ENCODE data around the gene SLC25A26. TPM values are rescaled to one million over a fixed set of nuclear protein-coding genes. Genes with fewer than 3 reads are reported as not detected.

Gene SLC25A26
- total RNA-seq, 1 experiment from 2014 or later: 13.2 TPM

GRCh38 chr3:66241466-66241865, 20.7 kb downstream of the SLC25A26 start:
- intact Hi-C loops (cut with micrococcal nuclease; ENCODE audit: unreplicated experiment) (no loop called here), in situ Hi-C loops (cut with HindIII; ENCODE audit: low pct_unique_long_range_greater_than_20kb, low sequenced_read_pairs) (no loop called here)
- CTCF ChIA-PET: no interaction called here
- no peak for ATAC-seq
- Histone ChIP-seq H3K4me3 (ENCODE audit: low read depth in 2 of 2, low read length in 2 of 2) (no peak overlapping the region), H3K27me3 (ENCODE audit: control insufficient read depth, insufficient read depth, low read length) (no peaks in the 10 kb centered on the region), H3K36me3 (ENCODE audit: control insufficient read depth, insufficient read depth, low read length) (no peaks in the 10 kb centered on the region), H3K27ac (ENCODE audit: low read length) (no peak overlapping the region), H3K9me3 (ENCODE audit: control insufficient read depth, insufficient read depth, low read depth, low read length) (no peaks in the 10 kb centered on the region), H3K4me1 (ENCODE audit: control insufficient read depth, insufficient read depth, low read length) (no peaks in the 10 kb centered on the region)
- POLR2A ChIA-PET: interaction anchor here (0.6 kb wide), 1 partner anchor 451 kb away, joined by 3 read pairs; no protein-coding TSS in a partner anchor
- TF ChIP-seq TCF7L2 (IDR thresholded peaks at IDR 0.05; ENCODE audit: low read depth, low read length): no peak
- no peak for TF ChIP-seq POLR2AphosphoS5 (IDR thresholded peaks at IDR 0.05; ENCODE audit: low read depth, low read length)
- BruUV-seq (replicated peaks): no TSS peak
- no peak for DNase-seq (ENCODE audit: low read depth, low spot score)

GRCh38 chr3:66242788-66243464, 22.1 kb downstream of the SLC25A26 start:
- DNase-seq (ENCODE audit: low read depth, low spot score) (no peak), ATAC-seq (no peak)
- TF ChIP-seq TCF7L2 (IDR thresholded peaks at IDR 0.05; ENCODE audit: low read depth, low read length) (no peak), SIN3A (IDR thresholded peaks at IDR 0.05; ENCODE audit: borderline replicate concordance, insufficient read depth, low read depth, low read length) (no peak), REST (IDR thresholded peaks at IDR 0.05; ENCODE audit: insufficient read depth in 1 of 2, low read depth in 2 of 2, low read length in 1 of 2) (no peak), CTCF (IDR thresholded peaks at IDR 0.05) (no peak), POLR2AphosphoS5 (IDR thresholded peaks at IDR 0.05; ENCODE audit: low read depth, low read length) (no peak)
- Histone ChIP-seq H3K4me1 (ENCODE audit: control insufficient read depth, insufficient read depth, low read length) (no peaks in the 10 kb centered on the region), H3K9me3 (ENCODE audit: control insufficient read depth, insufficient read depth, low read depth, low read length) (no peaks in the 10 kb centered on the region), H3K4me3 (ENCODE audit: low read depth in 2 of 2, low read length in 2 of 2) (no peak overlapping the region), H3K36me3 (ENCODE audit: control insufficient read depth, insufficient read depth, low read length) (no peaks in the 10 kb centered on the region), H3K27ac (ENCODE audit: low read length) (no peak overlapping the region), H3K27me3 (ENCODE audit: control insufficient read depth, insufficient read depth, low read length) (no peaks in the 10 kb centered on the region)
- intact Hi-C loops (cut with micrococcal nuclease; ENCODE audit: unreplicated experiment): no loop called here
- ChIA-PET POLR2A (no interaction called here), CTCF (no interaction called here)
- in situ Hi-C loops (cut with HindIII; ENCODE audit: low pct_unique_long_range_greater_than_20kb, low sequenced_read_pairs): no loop called here
- BruUV-seq (replicated peaks): no TSS peak

GRCh38 chr3:66248641-66249040, 27.8 kb downstream of the SLC25A26 start:
- H3K4me1 ChIP-seq (ENCODE audit: control insufficient read depth, insufficient read depth, low read length): no peaks in the 10 kb centered on the region
- in situ Hi-C loops (cut with HindIII; ENCODE audit: low pct_unique_long_range_greater_than_20kb, low sequenced_read_pairs) (no loop called here), intact Hi-C loops (cut with micrococcal nuclease; ENCODE audit: unreplicated experiment) (no loop called here)
- DNase-seq (ENCODE audit: low read depth, low spot score) (no peak), ATAC-seq (no peak)
- no peaks in the 10 kb centered on the region for H3K36me3 ChIP-seq (ENCODE audit: control insufficient read depth, insufficient read depth, low read length)
- no peak overlapping the region for H3K27ac ChIP-seq (ENCODE audit: low read length)
- CTCF ChIA-PET: no interaction called here
- H3K4me3 ChIP-seq (ENCODE audit: low read depth in 2 of 2, low read length in 2 of 2): no peak overlapping the region
- H3K27me3 ChIP-seq (ENCODE audit: control insufficient read depth, insufficient read depth, low read length): no peaks in the 10 kb centered on the region
- POLR2A ChIA-PET: no interaction called here
- no peaks in the 10 kb centered on the region for H3K9me3 ChIP-seq (ENCODE audit: control insufficient read depth, insufficient read depth, low read depth, low read length)
- TF ChIP-seq TCF7L2 (IDR thresholded peaks at IDR 0.05; ENCODE audit: low read depth, low read length): no peak
- BruUV-seq (replicated peaks): no TSS peak
